HepG2 (cell line): ENCODE measurements around the gene TEX26. TPM values are rescaled to one million over a fixed set of nuclear protein-coding genes. Genes with fewer than 3 reads are reported as not detected.

Experiments used
- ATAC-seq: fragments of 200-7000 bp; cut with Tn5 transposase; 3 replicates; pipeline ENCODE4 v1.9.1; 2020; ENCODE audit warnings: mild to moderate bottlenecking, moderate library complexity
- BruUV-seq: library from RNA; stranded (reverse); fragments of 400-500 nt; replicated peaks from 2 replicates; lab custom pipeline; 2021; lab: Mats Ljungman, UMichigan
- CTCF ChIA-PET: fragments of 300-600 bp; formaldehyde crosslinking; extraction: SDS; loops from one replicate; lab custom pipeline; 2021; ENCODE audit warnings: low total read pairs, inconsistent platforms, low intra/inter-chr PET ratio; lab: Yijun Ruan, JAX
- POLR2A ChIA-PET: fragments of 350-600 bp; sonication (Branson Sonifier 250); formaldehyde crosslinking; loops from one replicate; lab custom pipeline; 2020; ENCODE audit warnings: antibody characterized with exemption, inconsistent platforms; lab: Yijun Ruan, JAX
- DNase-seq: peaks from one replicate; pipeline ENCODE4 v3.0.0-alpha.2; 2015; ENCODE audit warnings: low spot score
- FAIRE-seq: peaks from 3 replicates; lab custom pipeline; 2011; peaks lifted over from hg19 to GRCh38; lab: Jason Lieb, UNC
- H2AFZ ChIP-seq: one replicate; pipeline ENCODE4 v1.6.1; 2011; ENCODE audit warnings: low read length, inconsistent platforms
- H3K27ac ChIP-seq: fragments of 300-600 bp; 3 replicates; pipeline ENCODE4 v1.8.0; 2011; ENCODE audit warnings: mixed run types, mild to moderate bottlenecking, mixed read lengths, low read length, inconsistent platforms; ENCODE audit not compliant: insufficient read depth; ENCODE audit errors: extremely low read length
- H3K27me3 ChIP-seq, 2 experiments: fragments of 200-600 bp in 1 of 2; 2 replicates in 1 of 2; 3 replicates in 1 of 2; pipeline versions ENCODE4 v1.6.0 to v1.8.0; 2011; ENCODE audit warnings: low read length in 2 of 2, mild to moderate bottlenecking in 2 of 2, moderate library complexity in 2 of 2, inconsistent platforms in 1 of 2; ENCODE audit not compliant: insufficient read depth in 2 of 2, control insufficient read depth in 1 of 2
- H3K36me3 ChIP-seq, 2 experiments: fragments of 200-600 bp in 1 of 2; replicated peaks in 1 of 2; 2 replicates in 1 of 2; 3 replicates in 1 of 2; pipeline versions ENCODE4 v1.5.1 to v1.8.0; 2011; ENCODE audit warnings: low read length in 2 of 2, inconsistent platforms in 1 of 2; ENCODE audit not compliant: insufficient read depth in 2 of 2, control insufficient read depth in 1 of 2
- H3K4me1 ChIP-seq: 2 replicates; pipeline ENCODE4 v1.5.1; 2012; ENCODE audit warnings: low read length, inconsistent platforms; ENCODE audit not compliant: insufficient read depth
- H3K4me2 ChIP-seq: 2 replicates; pipeline ENCODE4 v1.6.0; 2011; ENCODE audit warnings: low read depth, low read length, inconsistent platforms
- H3K4me3 ChIP-seq, 3 experiments: fragments of 200-600 bp in 1 of 3; sonication (generic), shearing (Covaris generic) in 1 of 3; replicated peaks in 1 of 3; 2 replicates each; pipeline ENCODE4 v1.5.1; 2011 to 2016; ENCODE audit warnings: low read length in 3 of 3, inconsistent platforms in 2 of 3, low read depth in 2 of 3, mild to moderate bottlenecking in 2 of 3, control low read depth in 1 of 3, mixed read lengths in 1 of 3; ENCODE audit not compliant: insufficient read depth in 1 of 3
- H3K79me2 ChIP-seq: one replicate; pipeline ENCODE4 v1.6.1; 2011; ENCODE audit warnings: low read length, inconsistent platforms; ENCODE audit not compliant: insufficient read depth
- H3K9ac ChIP-seq: 2 replicates; pipeline ENCODE4 v1.6.0; 2011; ENCODE audit warnings: mild to moderate bottlenecking, low read depth, low read length, inconsistent platforms; ENCODE audit not compliant: insufficient read depth
- H3K9me3 ChIP-seq: 2 replicates; pipeline ENCODE4 v1.5.1; 2012; ENCODE audit warnings: mild to moderate bottlenecking, low read length
- H4K20me1 ChIP-seq: 2 replicates; pipeline ENCODE4 v1.6.0; 2011; ENCODE audit warnings: inconsistent platforms, mild to moderate bottlenecking, low read length, moderate library complexity; ENCODE audit not compliant: insufficient read depth
- FOXA1 ChIP-seq, 2 experiments: fragments of 450-650 bp in 1 of 2; sonication (generic) in 1 of 2; formaldehyde crosslinking in 1 of 2; IDR thresholded peaks; 2 replicates each; pipeline versions ENCODE4 v1.4.0 to v1.6.1; 2016 to 2020; ENCODE audit warnings: missing genetic modification reagents in 1 of 2
- GATAD2A ChIP-seq: IDR thresholded peaks from 2 replicates; pipeline ENCODE4 v1.6.1; 2016
- GLI4 ChIP-seq: sonication (generic); formaldehyde crosslinking; IDR thresholded peaks from 2 replicates; pipeline ENCODE4 v1.5.1; 2020; ENCODE audit warnings: missing genetic modification reagents, mild to moderate bottlenecking, moderate library complexity, borderline replicate concordance
- HCFC1 ChIP-seq: fragments of 150-350 bp; IDR thresholded peaks from 2 replicates; pipeline ENCODE4 v1.6.1; 2014; ENCODE audit warnings: low read depth, low read length
- ZFP36L1 ChIP-seq: sonication (generic); formaldehyde crosslinking; IDR thresholded peaks from 2 replicates; pipeline ENCODE4 v1.8.0; 2022; ENCODE audit warnings: mild to moderate bottlenecking, missing genetic modification reagents, moderate library complexity
- ZNF230 ChIP-seq: sonication (generic); formaldehyde crosslinking; IDR thresholded peaks from 2 replicates; pipeline ENCODE4 v1.4.0; 2020; ENCODE audit warnings: mild to moderate bottlenecking, missing genetic modification reagents
- ZNF550 ChIP-seq: sonication (generic); formaldehyde crosslinking; IDR thresholded peaks from 2 replicates; pipeline ENCODE4 v1.4.0; 2020; ENCODE audit warnings: mild to moderate bottlenecking, missing genetic modification reagents, borderline replicate concordance
- ZNF556 ChIP-seq: sonication (generic); formaldehyde crosslinking; IDR thresholded peaks from 2 replicates; pipeline ENCODE4 v1.4.0; 2020; ENCODE audit warnings: mild to moderate bottlenecking, missing genetic modification reagents, borderline replicate concordance
- WGBS: methylation state at CpG from one replicate; pipeline ENCODE4 v1.1.6; 2017; ENCODE audit warnings: low lambda C conversion rate; 5-methylcytosine and 5-hydroxymethylcytosine counted together
- in situ Hi-C: cut with HindIII; loops from 2 replicates; pipeline ENCODE4 v1.10.0; 2017; ENCODE audit warnings: low pct_unique_long_range_greater_than_20kb; ENCODE audit not compliant: extremely low pct_ligation_motif_present
- intact Hi-C: fragments of 100-400 bp; cut with micrococcal nuclease; formaldehyde crosslinking; loops from one replicate; pipeline ENCODE4 v1.10.0; 2022; ENCODE audit not compliant: unreplicated experiment
- polyA plus RNA-seq, 8 experiments: library from polyadenylated mRNA; depleted of rRNA in 3 of 8; stranded (reverse) in 7 of 8; unstranded in 1 of 8; fragments of >200 nt; fragmentation: Illumina TruSeq in 4 of 8; extraction: Trizol in 4 of 8; gene quantifications; 2 replicates each; pipeline versions ENCODE4 v1.2.1 to v1.2.3, GENCODE V29; 2011 to 2016; ENCODE audit warnings: low read depth in 4 of 8, missing spikeins in 1 of 8, mixed read lengths in 1 of 8; ENCODE audit not compliant: insufficient read depth in 1 of 8
- total RNA-seq, 5 experiments: library from RNA; depleted of rRNA; stranded (reverse); fragments of >200 nt; fragmentation: Illumina TruSeq; extraction: Trizol; gene quantifications; 2 replicates each; pipeline ENCODE4 v1.2.3, GENCODE V29; 2016; ENCODE audit warnings: low read depth in 1 of 5
- TF ChIP-seq, protein P1 (sequence below): sonication (generic); formaldehyde crosslinking; IDR thresholded peaks from 2 replicates; pipeline ENCODE4 v1.5.1; 2020; ENCODE audit warnings: mild to moderate bottlenecking, missing genetic modification reagents, borderline replicate concordance
- TF ChIP-seq, protein P2 (sequence below): IDR thresholded peaks from 2 replicates; pipeline ENCODE4 v1.6.1; 2016; ENCODE audit warnings: missing compliant biosample characterization, missing genetic modification reagents, borderline replicate concordance
- TF ChIP-seq, protein P3 (sequence below): conservative IDR thresholded peaks from 2 replicates; pipeline ENCODE4 v1.6.1; 2018; ENCODE audit warnings: missing genetic modification reagents
- TF ChIP-seq, protein P4 (sequence below): sonication (generic); formaldehyde crosslinking; IDR thresholded peaks from 2 replicates; pipeline ENCODE4 v1.4.0; 2020; ENCODE audit warnings: mild to moderate bottlenecking, missing genetic modification reagents

The TEX26 gene
- total and polyA plus RNA-seq, 2 of the 13 experiments (the other 11 are each of a cell fraction or from before 2014, with no cell fraction given) = not detected

DNA sequence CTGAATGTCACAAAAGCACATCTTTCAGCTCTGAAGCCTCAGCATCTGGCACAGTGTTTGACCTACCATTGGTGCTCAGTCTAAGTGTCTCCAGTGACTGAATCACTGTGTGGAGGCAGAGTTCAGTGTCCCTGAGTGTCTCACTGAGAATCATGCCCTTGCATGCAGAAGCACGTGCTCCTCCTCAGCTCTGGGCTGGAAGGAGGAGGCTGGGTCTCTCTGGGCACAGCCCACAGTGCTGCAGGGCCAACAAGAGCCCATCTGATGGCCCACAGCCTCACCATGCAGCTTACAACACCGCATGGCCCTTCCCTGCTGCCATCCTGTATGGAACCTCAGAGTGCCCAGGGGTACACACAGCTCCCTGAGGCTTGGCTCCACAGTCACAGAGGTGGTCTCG is 86.1 kb downstream of the TEX26 start:
- BruUV-seq = no TSS peak
- POLR2A ChIA-PET = no interaction called here

DNA sequence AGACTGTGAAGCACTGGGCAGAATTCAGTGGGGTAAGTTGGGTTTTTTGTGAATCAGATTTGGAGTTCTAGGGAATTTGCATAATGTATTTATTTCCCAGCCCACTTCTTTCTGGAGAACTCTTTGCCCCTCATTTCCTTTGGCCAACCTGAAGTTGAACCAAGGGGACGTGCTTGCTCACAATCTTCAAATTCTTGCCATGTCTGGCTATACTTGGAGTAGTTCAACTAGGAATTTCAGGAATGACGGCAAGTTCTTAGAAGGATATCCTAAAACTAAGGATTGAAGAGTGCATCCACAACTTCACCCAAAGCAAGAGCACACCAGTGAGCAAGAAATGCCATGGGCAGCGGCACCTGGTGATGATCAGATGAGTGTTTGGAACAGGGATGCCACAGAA is 88.5 kb downstream of the TEX26 start:
- POLR2A ChIA-PET = no interaction called here
- Histone ChIP-seq H3K9ac (no peak overlapping the region), H4K20me1 (no peaks in the 10 kb centered on the region), H3K4me2 (no peak overlapping the region), H3K27ac (no peak overlapping the region), H3K4me3 (no peak overlapping the region), H3K79me2 (no peaks in the 10 kb centered on the region), H3K27me3 (no peaks in the 10 kb centered on the region; a peak in 3 of 5 replicates), H3K36me3 (no peaks in the 10 kb centered on the region), H3K9me3 (no peaks in the 10 kb centered on the region), H2AFZ (no peak overlapping the region), H3K4me1 (no peaks in the 10 kb centered on the region)
- no TSS peak for BruUV-seq
- ATAC-seq (no peak), FAIRE-seq (no peak), DNase-seq (no peak)
- intact Hi-C loops = no loop called here
- TF ChIP-seq, protein P1, sequence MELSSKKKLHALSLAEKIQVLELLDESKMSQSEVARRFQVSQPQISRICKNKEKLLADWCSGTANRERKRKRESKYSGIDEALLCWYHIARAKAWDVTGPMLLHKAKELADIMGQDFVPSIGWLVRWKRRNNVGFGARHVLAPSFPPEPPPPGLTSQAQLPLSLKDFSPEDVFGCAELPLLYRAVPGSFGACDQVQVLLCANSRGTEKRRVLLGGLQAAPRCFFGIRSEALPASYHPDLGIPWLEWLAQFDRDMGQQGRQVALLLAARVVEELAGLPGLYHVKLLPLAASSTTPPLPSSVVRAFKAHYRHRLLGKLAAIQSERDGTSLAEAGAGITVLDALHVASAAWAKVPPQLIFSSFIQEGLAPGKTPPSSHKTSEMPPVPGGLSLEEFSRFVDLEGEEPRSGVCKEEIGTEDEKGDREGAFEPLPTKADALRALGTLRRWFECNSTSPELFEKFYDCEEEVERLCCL (CRISPR knock-in tag) = no peak
- TF ChIP-seq, protein P2, sequence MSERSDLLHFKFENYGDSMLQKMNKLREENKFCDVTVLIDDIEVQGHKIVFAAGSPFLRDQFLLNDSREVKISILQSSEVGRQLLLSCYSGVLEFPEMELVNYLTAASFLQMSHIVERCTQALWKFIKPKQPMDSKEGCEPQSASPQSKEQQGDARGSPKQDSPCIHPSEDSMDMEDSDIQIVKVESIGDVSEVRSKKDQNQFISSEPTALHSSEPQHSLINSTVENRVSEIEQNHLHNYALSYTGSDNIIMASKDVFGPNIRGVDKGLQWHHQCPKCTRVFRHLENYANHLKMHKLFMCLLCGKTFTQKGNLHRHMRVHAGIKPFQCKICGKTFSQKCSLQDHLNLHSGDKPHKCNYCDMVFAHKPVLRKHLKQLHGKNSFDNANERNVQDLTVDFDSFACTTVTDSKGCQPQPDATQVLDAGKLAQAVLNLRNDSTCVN (CRISPR knock-in tag) = no peak
- no peak for TF ChIP-seq FOXA1 (IDR thresholded peaks at IDR 0.05)
- TF ChIP-seq FOXA1 (CRISPR knock-in tag; IDR thresholded peaks at IDR 0.05) = no peak
- TF ChIP-seq HCFC1 = no peak
- TF ChIP-seq ZNF230 = no peak
- no peak for TF ChIP-seq ZFP36L1
- TF ChIP-seq, protein P3, sequence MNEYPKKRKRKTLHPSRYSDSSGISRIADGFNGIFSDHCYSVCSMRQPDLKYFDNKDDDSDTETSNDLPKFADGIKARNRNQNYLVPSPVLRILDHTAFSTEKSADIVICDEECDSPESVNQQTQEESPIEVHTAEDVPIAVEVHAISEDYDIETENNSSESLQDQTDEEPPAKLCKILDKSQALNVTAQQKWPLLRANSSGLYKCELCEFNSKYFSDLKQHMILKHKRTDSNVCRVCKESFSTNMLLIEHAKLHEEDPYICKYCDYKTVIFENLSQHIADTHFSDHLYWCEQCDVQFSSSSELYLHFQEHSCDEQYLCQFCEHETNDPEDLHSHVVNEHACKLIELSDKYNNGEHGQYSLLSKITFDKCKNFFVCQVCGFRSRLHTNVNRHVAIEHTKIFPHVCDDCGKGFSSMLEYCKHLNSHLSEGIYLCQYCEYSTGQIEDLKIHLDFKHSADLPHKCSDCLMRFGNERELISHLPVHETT (CRISPR knock-in tag) = no peak
- no peak for TF ChIP-seq GLI4 (CRISPR knock-in tag)
- TF ChIP-seq ZNF556 (CRISPR knock-in tag) = no peak
- no peak for TF ChIP-seq GATAD2A (CRISPR knock-in tag)
- CTCF ChIA-PET = no interaction called here
- WGBS = 12% methylated on average over 3 of the region's 3 CpGs
- in situ Hi-C loops = no loop called here

More for the DNA sequence above, 86.1 kb downstream of the TEX26 start:
- Histone ChIP-seq H3K79me2 (no peaks in the 10 kb centered on the region), H3K9ac (no peak overlapping the region), H3K27me3 (no peaks in the 10 kb centered on the region; a peak in 1 of 5 replicates), H3K36me3 (no peaks in the 10 kb centered on the region), H3K4me3 (no peak overlapping the region), H3K9me3 (no peaks in the 10 kb centered on the region), H4K20me1 (no peaks in the 10 kb centered on the region), H2AFZ (no peak overlapping the region), H3K4me1 (no peaks in the 10 kb centered on the region), H3K4me2 (no peak overlapping the region), H3K27ac (no peak overlapping the region)
- no peak for ATAC-seq
- no peak for FAIRE-seq
- in situ Hi-C loops = no loop called here
- WGBS = no CpG with 5 or more reads among the region's 3 CpGs
- DNase-seq = no peak
- TF ChIP-seq, protein P4, sequence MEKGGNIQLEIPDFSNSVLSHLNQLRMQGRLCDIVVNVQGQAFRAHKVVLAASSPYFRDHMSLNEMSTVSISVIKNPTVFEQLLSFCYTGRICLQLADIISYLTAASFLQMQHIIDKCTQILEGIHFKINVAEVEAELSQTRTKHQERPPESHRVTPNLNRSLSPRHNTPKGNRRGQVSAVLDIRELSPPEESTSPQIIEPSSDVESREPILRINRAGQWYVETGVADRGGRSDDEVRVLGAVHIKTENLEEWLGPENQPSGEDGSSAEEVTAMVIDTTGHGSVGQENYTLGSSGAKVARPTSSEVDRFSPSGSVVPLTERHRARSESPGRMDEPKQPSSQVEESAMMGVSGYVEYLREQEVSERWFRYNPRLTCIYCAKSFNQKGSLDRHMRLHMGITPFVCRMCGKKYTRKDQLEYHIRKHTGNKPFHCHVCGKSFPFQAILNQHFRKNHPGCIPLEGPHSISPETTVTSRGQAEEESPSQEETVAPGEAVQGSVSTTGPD (CRISPR knock-in tag) = no peak
- no peak for TF ChIP-seq ZNF550 (CRISPR knock-in tag)
- CTCF ChIA-PET = no interaction called here
- intact Hi-C loops = no loop called here
